ENCODE measurements around the gene CHST12.

DNA sequence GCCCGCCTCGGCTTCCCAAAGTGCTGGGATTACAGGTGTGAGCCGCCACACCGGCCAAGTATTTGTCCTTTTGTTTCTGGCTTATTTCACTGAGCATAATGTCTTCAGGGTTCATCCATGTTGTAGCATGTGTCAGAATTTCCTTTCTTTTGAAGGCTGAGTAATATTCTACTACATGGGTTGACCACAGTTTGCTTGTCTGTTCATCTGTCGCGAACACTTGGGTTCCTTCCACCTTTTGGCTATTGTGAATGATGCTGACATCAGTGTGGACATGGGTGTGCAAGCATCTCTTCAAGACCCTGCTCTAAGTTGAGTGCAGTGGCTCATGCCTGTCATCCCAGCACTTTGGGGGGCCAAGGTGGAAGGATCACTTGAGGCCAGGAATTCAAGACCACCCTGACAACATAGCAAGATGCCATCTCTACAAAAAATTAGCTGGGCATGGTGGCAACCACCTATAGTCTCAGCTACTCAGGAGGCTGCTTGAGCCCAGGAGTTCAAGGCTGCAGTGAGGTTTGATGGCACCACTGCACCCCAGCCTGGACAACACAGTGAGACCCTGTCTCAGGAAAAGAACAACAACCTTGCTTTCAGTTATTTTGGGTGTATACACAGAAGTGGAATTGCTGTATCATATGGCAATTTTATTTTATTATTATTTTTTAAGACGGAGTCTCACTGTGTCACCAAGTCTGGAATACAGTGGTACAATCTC is 17.0 kb downstream of the CHST12 start:
- no peak for TF ChIP-seq POLR2A (IDR thresholded peaks at IDR 0.05; ENCODE audit: low read depth, low read length)
- TF ChIP-seq, protein P1, sequence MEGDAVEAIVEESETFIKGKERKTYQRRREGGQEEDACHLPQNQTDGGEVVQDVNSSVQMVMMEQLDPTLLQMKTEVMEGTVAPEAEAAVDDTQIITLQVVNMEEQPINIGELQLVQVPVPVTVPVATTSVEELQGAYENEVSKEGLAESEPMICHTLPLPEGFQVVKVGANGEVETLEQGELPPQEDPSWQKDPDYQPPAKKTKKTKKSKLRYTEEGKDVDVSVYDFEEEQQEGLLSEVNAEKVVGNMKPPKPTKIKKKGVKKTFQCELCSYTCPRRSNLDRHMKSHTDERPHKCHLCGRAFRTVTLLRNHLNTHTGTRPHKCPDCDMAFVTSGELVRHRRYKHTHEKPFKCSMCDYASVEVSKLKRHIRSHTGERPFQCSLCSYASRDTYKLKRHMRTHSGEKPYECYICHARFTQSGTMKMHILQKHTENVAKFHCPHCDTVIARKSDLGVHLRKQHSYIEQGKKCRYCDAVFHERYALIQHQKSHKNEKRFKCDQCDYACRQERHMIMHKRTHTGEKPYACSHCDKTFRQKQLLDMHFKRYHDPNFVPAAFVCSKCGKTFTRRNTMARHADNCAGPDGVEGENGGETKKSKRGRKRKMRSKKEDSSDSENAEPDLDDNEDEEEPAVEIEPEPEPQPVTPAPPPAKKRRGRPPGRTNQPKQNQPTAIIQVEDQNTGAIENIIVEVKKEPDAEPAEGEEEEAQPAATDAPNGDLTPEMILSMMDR (conservative IDR thresholded peaks at IDR 0.05; ENCODE audit: low read depth, low read length), result no peak
- TF ChIP-seq, protein P2, sequence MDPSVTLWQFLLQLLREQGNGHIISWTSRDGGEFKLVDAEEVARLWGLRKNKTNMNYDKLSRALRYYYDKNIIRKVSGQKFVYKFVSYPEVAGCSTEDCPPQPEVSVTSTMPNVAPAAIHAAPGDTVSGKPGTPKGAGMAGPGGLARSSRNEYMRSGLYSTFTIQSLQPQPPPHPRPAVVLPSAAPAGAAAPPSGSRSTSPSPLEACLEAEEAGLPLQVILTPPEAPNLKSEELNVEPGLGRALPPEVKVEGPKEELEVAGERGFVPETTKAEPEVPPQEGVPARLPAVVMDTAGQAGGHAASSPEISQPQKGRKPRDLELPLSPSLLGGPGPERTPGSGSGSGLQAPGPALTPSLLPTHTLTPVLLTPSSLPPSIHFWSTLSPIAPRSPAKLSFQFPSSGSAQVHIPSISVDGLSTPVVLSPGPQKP (IDR thresholded peaks at IDR 0.05; ENCODE audit: borderline replicate concordance, low read depth, low read length), result no peak

Measured in IMR-90 (cell line).